B cell (primary cell): ENCODE results near the gene CERK. TPM values are rescaled to one million over a fixed set of nuclear protein-coding genes. Genes with fewer than 3 reads are reported as not detected.
A peak's percentile ranks its signal among the peaks of the same experiment; 100 is the strongest.
"Not testable (repeated sequence)": the region's sequence is repeated elsewhere in the genome, so short reads cannot be mapped to it uniquely, and the experiment has no call there.

Experiments used
- ATAC-seq: fragments of 200-7000 bp; cut with Tn5 transposase; one replicate; pipeline ENCODE4 v1.10.0; 2021; ENCODE audit warnings: low read depth, mild to moderate bottlenecking, moderate number of reproducible peaks, moderate library complexity
- CTCF ChIA-PET: fragments of 350-600 bp; sonication (Branson Sonifier 250); formaldehyde crosslinking; loops from one replicate; lab custom pipeline; 2021; ENCODE audit warnings: antibody characterized with exemption, inconsistent platforms; lab: Charles Lee
- POLR2A ChIA-PET: fragments of 350-600 bp; sonication (Branson Sonifier 250); formaldehyde crosslinking; loops from one replicate; lab custom pipeline; 2021; ENCODE audit warnings: antibody characterized with exemption; lab: Charles Lee
- DNase-seq: peaks from one replicate; pipeline ENCODE4 v3.0.0; 2013
- H2AFZ ChIP-seq: 2 replicates; pipeline ENCODE4 v1.6.1; 2012; ENCODE audit warnings: mild to moderate bottlenecking, low read depth, low read length; ENCODE audit not compliant: insufficient read depth, poor library complexity, severe bottlenecking
- H3K27ac ChIP-seq, 2 donors: 1 replicate in 1 of 2; 2 replicates in 1 of 2; pipeline ENCODE4 v1.5.1; 2012 to 2013; ENCODE audit warnings: low read length in 2 of 2, mild to moderate bottlenecking in 2 of 2, moderate library complexity in 1 of 2
- H3K27me3 ChIP-seq, 4 experiments: fragments of 200-600 bp in 1 of 4; sonication (generic) in 1 of 4; replicated peaks in 1 of 4; 1 replicate in 2 of 4; 2 replicates in 2 of 4; pipeline versions ENCODE4 v1.6.1 to v1.7.0; 2013 to 2016; ENCODE audit warnings: low read length in 3 of 4, mild to moderate bottlenecking in 2 of 4, mixed read lengths in 1 of 4, moderate library complexity in 1 of 4; ENCODE audit not compliant: insufficient read depth in 4 of 4, control insufficient read depth in 3 of 4; ENCODE audit errors: control extremely low read depth in 1 of 4
- H3K36me3 ChIP-seq, 2 experiments: replicated peaks in 1 of 2; 1 replicate in 1 of 2; 2 replicates in 1 of 2; pipeline versions ENCODE4 v1.6.1 to v1.7.1; 2013; ENCODE audit warnings: low read length in 1 of 2; ENCODE audit not compliant: insufficient read depth in 2 of 2, control insufficient read depth in 1 of 2; ENCODE audit errors: control extremely low read depth in 1 of 2, extremely low read depth in 1 of 2
- H3K4me1 ChIP-seq, 2 donors: fragments of 200-600 bp in 1 of 2; sonication (generic) in 1 of 2; 1 replicate in 1 of 2; 2 replicates in 1 of 2; pipeline versions ENCODE4 v1.5.1 to v1.6.1; 2013 to 2017; ENCODE audit warnings: low read length in 2 of 2; ENCODE audit not compliant: control insufficient read depth in 2 of 2, insufficient read depth in 2 of 2
- H3K4me2 ChIP-seq: replicated peaks from 2 replicates; pipeline ENCODE3; 2012; ENCODE audit warnings: mild to moderate bottlenecking, low read depth, low read length; ENCODE audit not compliant: poor library complexity, severe bottlenecking
- H3K4me3 ChIP-seq, 5 experiments: fragments of 200-600 bp in 1 of 5; sonication (generic) in 1 of 5; 1 replicate in 3 of 5; 2 replicates in 2 of 5; pipeline versions ENCODE4 v1.5.1 to v1.7.0; 2011 to 2016; ENCODE audit warnings: low read length in 4 of 5, mild to moderate bottlenecking in 4 of 5, low read depth in 2 of 5, control low read depth in 1 of 5, moderate library complexity in 1 of 5; ENCODE audit not compliant: insufficient read depth in 1 of 5; ENCODE audit errors: control extremely low read depth in 1 of 5, extremely low read depth in 1 of 5
- H3K79me2 ChIP-seq: fragments of 200-600 bp; sonication (generic); one replicate; pipeline ENCODE4 v1.6.0; 2016; ENCODE audit warnings: low read length; ENCODE audit not compliant: control insufficient read depth, insufficient read depth
- H3K9ac ChIP-seq: fragments of 200-600 bp; sonication (generic); 2 replicates; pipeline ENCODE4 v1.6.1; 2017; ENCODE audit warnings: mild to moderate bottlenecking, low read length, moderate library complexity
- H3K9me3 ChIP-seq, 3 donors: one replicate each; pipeline versions ENCODE4 v1.6.1 to v1.7.1; 2013; ENCODE audit warnings: low read length in 2 of 3; ENCODE audit not compliant: control insufficient read depth in 2 of 3, insufficient read depth in 1 of 3; ENCODE audit errors: control extremely low read depth in 1 of 3
- H4K20me1 ChIP-seq: 2 replicates; pipeline ENCODE4 v1.6.0; 2012; ENCODE audit warnings: mild to moderate bottlenecking, low read length; ENCODE audit not compliant: insufficient read depth, control insufficient read depth, poor library complexity, severe bottlenecking
- H3K27ac Mint-ChIP-seq: one replicate; pipeline ENCODE4 v1.8.0; 2021; ENCODE audit warnings: mixed read lengths
- H3K27me3 Mint-ChIP-seq: one replicate; pipeline ENCODE4 v1.8.0; 2021; ENCODE audit warnings: mixed read lengths
- H3K4me1 Mint-ChIP-seq: one replicate; pipeline ENCODE4 v1.8.0; 2021; ENCODE audit warnings: mixed read lengths
- H3K4me3 Mint-ChIP-seq: one replicate; pipeline ENCODE4 v1.8.0; 2021; ENCODE audit warnings: mixed read lengths
- H3K9me3 Mint-ChIP-seq: one replicate; pipeline ENCODE4 v1.8.0; 2022; ENCODE audit warnings: mixed read lengths; ENCODE audit not compliant: insufficient read depth
- EZH2 ChIP-seq: IDR thresholded peaks from 2 replicates; pipeline ENCODE4 v1.6.1; 2012; ENCODE audit warnings: borderline replicate concordance, low read depth, mild to moderate bottlenecking, moderate library complexity, low read length; ENCODE audit not compliant: insufficient read depth, poor library complexity, severe bottlenecking
- WGBS: methylation state at CpG from one replicate; pipeline ENCODE4 v1.1.5; 2013; ENCODE audit warnings: missing lambda C conversion rate; ENCODE audit not compliant: insufficient coverage; 5-methylcytosine and 5-hydroxymethylcytosine counted together
- intact Hi-C: fragments of 100-400 bp; cut with micrococcal nuclease; formaldehyde crosslinking; loops from one replicate; pipeline ENCODE4 v1.10.0; 2022
- polyA plus RNA-seq: library from polyadenylated mRNA; depleted of rRNA; stranded (reverse); fragments of >200 nt; gene quantifications from 2 replicates; pipeline ENCODE4 v1.2.3, GENCODE V29; 2012
- total RNA-seq, 2 donors: library from RNA; stranded (reverse); fragments of 120-200 nt in 1 of 2; gene quantifications; 1 replicate in 1 of 2; 2 replicates in 1 of 2; pipeline versions ENCODE4 v1.2.3 to v1.2.4, GENCODE V29; 2013 to 2022
- TF ChIP-seq, protein P1 (sequence below): fragments of 200-600 bp; IDR thresholded peaks from one replicate; pipeline ENCODE4 v1.8.0; 2022; ENCODE audit warnings: antibody characterized with exemption, mild to moderate bottlenecking

The CERK gene
- total and polyA plus RNA-seq, 2 donors (not counting 1 experiment from before 2014, with no cell fraction given) = 23.2 to 48.3 TPM

DNA sequence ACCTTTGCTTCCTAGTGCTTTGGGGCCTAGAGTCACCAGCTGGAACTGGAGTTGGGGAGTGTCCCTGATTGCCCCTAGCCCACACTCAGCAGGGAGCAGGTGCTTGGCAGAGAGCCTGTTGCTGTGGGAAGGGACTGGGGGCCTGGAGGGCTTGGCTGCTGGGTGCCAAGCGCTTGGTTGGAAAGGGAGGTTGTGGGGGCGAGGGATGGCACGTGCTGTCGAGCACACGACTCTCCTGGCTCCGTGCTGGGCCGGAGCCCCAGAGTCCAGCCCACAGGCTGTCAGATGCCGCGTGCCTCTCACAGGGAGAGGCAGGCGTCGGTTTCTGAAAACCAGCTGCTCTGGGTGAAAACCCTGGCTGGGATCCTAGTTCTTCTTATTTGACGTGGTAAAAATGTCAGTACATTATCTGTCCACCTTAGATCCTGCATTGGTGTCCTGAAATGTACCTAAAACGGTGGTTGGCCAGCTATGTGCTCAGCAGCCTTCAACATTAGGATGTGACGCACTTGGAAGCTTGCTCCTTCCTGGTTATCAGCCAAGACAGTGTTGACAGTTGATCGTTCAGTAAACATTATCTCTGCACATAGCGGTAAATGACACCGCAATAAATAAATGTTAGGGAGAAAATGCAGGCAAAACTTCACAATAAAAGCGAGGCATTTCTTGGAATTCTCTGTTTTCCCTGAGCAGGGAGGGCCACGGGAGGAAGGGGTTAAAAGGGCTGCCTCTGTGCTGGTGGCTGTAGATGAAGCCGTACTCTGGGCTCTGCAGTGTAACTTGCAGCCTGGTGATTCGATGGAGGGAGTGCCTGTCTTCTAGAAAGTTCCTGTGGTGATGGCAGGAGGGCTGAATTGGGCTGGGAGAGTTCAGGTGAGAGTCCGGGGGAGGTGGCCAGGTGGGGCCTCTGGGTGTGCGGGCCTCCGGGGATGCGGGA lies 88.6 kb downstream of the CERK start:
- CTCF ChIA-PET = no interaction called here
- 54% methylated on average over 23 of the region's 25 CpGs for WGBS
- no peak for ATAC-seq
- TF ChIP-seq, protein P1, sequence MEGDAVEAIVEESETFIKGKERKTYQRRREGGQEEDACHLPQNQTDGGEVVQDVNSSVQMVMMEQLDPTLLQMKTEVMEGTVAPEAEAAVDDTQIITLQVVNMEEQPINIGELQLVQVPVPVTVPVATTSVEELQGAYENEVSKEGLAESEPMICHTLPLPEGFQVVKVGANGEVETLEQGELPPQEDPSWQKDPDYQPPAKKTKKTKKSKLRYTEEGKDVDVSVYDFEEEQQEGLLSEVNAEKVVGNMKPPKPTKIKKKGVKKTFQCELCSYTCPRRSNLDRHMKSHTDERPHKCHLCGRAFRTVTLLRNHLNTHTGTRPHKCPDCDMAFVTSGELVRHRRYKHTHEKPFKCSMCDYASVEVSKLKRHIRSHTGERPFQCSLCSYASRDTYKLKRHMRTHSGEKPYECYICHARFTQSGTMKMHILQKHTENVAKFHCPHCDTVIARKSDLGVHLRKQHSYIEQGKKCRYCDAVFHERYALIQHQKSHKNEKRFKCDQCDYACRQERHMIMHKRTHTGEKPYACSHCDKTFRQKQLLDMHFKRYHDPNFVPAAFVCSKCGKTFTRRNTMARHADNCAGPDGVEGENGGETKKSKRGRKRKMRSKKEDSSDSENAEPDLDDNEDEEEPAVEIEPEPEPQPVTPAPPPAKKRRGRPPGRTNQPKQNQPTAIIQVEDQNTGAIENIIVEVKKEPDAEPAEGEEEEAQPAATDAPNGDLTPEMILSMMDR = no peak
- TF ChIP-seq EZH2 = no peak
- Histone ChIP-seq H3K4me1 (peaks cover 16 to 39% of the 10 kb centered on the region in 2 donors), H3K27ac (no peak overlapping the region), H3K4me2 (peak overlapping the region; percentile 36), H3K9me3 (no peaks in the 10 kb centered on the region), H3K9ac (no peak overlapping the region), H3K4me3 (no peak overlapping the region), H3K79me2 (peaks cover 98% of the 10 kb centered on the region), H3K27me3 (no peaks in the 10 kb centered on the region), H3K36me3 (peaks cover 0 to 6% of the 10 kb centered on the region in 2 experiments), H4K20me1 (peaks cover 99% of the 10 kb centered on the region), H2AFZ (no peak overlapping the region)
- no peak overlapping the region for H3K4me3 Mint-ChIP-seq
- H3K27me3 Mint-ChIP-seq = no peaks in the 10 kb centered on the region
- no peaks in the 10 kb centered on the region for H3K9me3 Mint-ChIP-seq
- H3K4me1 Mint-ChIP-seq = peaks cover 55% of the 10 kb centered on the region
- intact Hi-C loops = no loop called here
- H3K27ac Mint-ChIP-seq = no peak overlapping the region
- POLR2A ChIA-PET = no interaction called here
- no peak for DNase-seq

DNA sequence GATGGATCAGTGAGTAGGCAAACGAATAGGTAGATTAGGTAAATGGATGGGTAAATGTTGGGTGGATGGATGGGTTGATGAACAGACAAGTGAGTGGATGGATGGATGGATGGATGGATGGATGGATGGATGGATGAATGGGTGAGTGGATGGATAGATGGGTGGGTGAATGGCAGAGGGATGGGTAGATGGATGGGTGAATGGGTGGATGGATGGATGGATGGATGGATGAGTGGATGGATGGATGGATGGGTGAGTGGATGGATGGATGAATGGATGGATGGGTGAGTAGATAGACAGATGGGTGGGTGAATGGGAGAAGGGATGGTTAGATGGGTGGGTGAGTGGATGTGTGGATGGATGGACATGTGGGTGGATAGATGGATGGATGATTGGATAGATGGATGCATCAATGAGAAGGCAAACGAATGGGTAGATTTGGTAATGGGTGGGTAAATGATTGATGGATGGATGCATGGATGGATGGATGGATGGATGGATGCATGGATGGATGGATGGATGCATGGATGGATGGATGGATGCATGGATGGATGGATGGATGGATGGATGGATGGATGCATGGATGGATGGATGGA lies 89.7 kb downstream of the CERK start:
- H3K9me3 Mint-ChIP-seq, POLR2A ChIA-PET, H3K4me3 Mint-ChIP-seq, H3K4me3 ChIP-seq, DNase-seq, H2AFZ ChIP-seq, H3K4me2 ChIP-seq, H3K27me3 Mint-ChIP-seq, H3K27ac ChIP-seq, H3K27ac Mint-ChIP-seq, H3K9ac ChIP-seq, H3K36me3 ChIP-seq, intact Hi-C loops, H3K9me3 ChIP-seq, CTCF ChIA-PET, H3K27me3 ChIP-seq, ATAC-seq: not testable (repeated sequence)
- H3K79me2 ChIP-seq = peaks cover 100% of the 10 kb centered on the region
- peaks cover 12 to 34% of the 10 kb centered on the region in 2 donors for H3K4me1 ChIP-seq
- peaks cover 98% of the 10 kb centered on the region for H4K20me1 ChIP-seq
- 88% methylated on average over 2 of the region's 2 CpGs for WGBS
- H3K4me1 Mint-ChIP-seq = peaks cover 53% of the 10 kb centered on the region
